Astrocyte of the spinal cord (primary cell): ENCODE data around the gene KAZN.
"Not testable (repeated sequence)": the region's sequence is repeated elsewhere in the genome, so short reads cannot be mapped to it uniquely, and the experiment has no call there.

Experiments used
- DNase-seq: peaks from one replicate; pipeline ENCODE4 v3.0.0; 2011; ENCODE audit warnings: low read depth, low spot score
- H3K4me3 ChIP-seq: 2 replicates; pipeline ENCODE4 v1.5.1; 2011; ENCODE audit warnings: low read depth, mild to moderate bottlenecking, low read length, moderate library complexity
- CTCF ChIP-seq: IDR thresholded peaks from 2 replicates; pipeline ENCODE4 v1.5.1; 2012; ENCODE audit warnings: low read depth, mild to moderate bottlenecking, low read length, inconsistent platforms
- in situ Hi-C: cut with HindIII; loops from 2 replicates; pipeline ENCODE4 v1.10.0; 2017; ENCODE audit warnings: low sequenced_read_pairs

The KAZN gene

GRCh38 chr1:15129944-15130343, 531.5 kb downstream of the KAZN start:
- in situ Hi-C loops: loop anchor here (25.0 kb wide), 1 partner anchor 307 kb away; the partner anchor contains the start of gene CTRC
- H3K4me3 ChIP-seq: no peak overlapping the region
- no peak for TF ChIP-seq CTCF
- no peak for DNase-seq

- H3K4me3 ChIP-seq: no peak overlapping the region
- no peak for DNase-seq
- in situ Hi-C loops: loop anchor here (25.0 kb wide), 1 partner anchor 307 kb away; the partner anchor contains the start of gene CTRC
- TF ChIP-seq CTCF: no peak
These were observed 532.1 kb downstream of the KAZN start for GRCh38 chr1:15130607-15131006.

- no peak overlapping the region for H3K4me3 ChIP-seq
- in situ Hi-C loops: loop anchor here (25.0 kb wide), 1 partner anchor 304 kb away; the partner anchor contains the start of gene CTRC
- no peak for DNase-seq
- no peak for TF ChIP-seq CTCF
These were observed 534.5 kb downstream of the KAZN start for GRCh38 chr1:15132965-15133364.

GRCh38 chr1:15134285-15134684, 535.8 kb downstream of the KAZN start:
- no peak for TF ChIP-seq CTCF
- in situ Hi-C loops: loop anchor here (25.0 kb wide), 1 partner anchor 303 kb away; the partner anchor contains the start of gene CTRC
- no peak for DNase-seq
- H3K4me3 ChIP-seq: no peak overlapping the region

- DNase-seq, H3K4me3 ChIP-seq: not testable (repeated sequence)
- in situ Hi-C loops: loop anchor here (25.0 kb wide), 1 partner anchor 302 kb away; the partner anchor contains the start of gene CTRC
These were observed 537.1 kb downstream of the KAZN start for GRCh38 chr1:15135604-15136003.

DNA sequence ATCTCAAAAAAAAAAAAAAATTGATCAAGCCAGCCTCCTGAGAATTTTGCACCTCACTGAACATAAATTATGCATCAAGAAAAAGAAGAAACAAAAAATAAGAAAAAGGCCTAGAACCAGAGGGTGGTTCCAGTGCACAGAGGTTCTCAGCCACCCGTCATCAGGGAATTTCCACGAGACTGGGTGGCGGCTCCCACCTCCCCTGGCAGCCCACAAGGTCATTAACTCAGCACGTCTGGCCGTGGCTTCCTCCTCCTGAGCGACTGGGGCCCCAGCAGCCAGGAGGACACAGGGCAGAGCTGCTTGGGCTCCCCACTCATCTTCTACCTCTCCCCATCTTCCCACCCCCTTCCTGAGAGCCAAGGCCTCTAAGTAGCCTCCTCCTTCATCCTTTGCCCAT, 539.3 kb downstream of the KAZN start:
- no peak overlapping the region for H3K4me3 ChIP-seq
- TF ChIP-seq CTCF: no peak
- DNase-seq: no peak
- in situ Hi-C loops: loop anchor here (25.0 kb wide), 1 partner anchor 299 kb away; the partner anchor contains the start of gene CTRC

- in situ Hi-C loops: loop anchor here (25.0 kb wide), 1 partner anchor 297 kb away; the partner anchor contains the start of gene CTRC
- no peak overlapping the region for H3K4me3 ChIP-seq
- TF ChIP-seq CTCF: no peak
- DNase-seq: no peak
These were observed 541.3 kb downstream of the KAZN start for GRCh38 chr1:15139654-15140350.
